Inflammatory macrophage (primary cell): ENCODE results near the gene TMEM121B.
A peak's percentile ranks its signal among the peaks of the same experiment; 100 is the strongest.

Source experiments
- DNase-seq, 2 donors: peaks; one replicate each; pipeline ENCODE4 v3.0.0-alpha.2; 2020 to 2022

TMEM121B gene

DNA sequence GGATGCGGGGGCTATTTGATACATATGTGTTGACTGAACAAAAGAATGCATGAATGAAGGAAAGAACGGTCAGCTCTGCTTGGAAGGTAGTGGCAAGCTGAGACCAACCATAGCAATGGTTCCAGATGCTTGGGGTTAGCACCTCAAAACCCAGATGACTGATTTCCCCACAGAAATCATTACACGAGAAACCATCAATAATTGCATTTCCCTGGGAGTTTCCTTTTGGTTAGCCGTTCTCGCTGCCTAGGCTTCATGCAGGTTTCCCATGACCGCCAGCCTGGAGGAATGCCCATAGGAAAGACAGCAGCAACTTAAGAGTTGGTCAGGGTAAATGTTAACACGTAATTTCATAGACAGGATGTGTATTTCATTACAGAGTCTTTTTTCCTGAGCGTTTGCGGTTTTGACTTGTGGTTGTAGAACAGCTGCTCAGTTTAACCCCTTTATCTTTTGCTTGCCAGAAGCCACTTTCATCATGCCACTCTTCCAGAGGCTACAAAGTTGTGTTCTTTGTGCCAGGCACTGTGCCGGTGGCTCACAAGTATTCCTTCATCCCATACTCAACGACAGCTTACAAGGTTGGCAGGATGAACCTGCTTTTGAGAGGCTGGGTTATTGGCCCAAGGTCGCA lies 33.5 kb downstream of the TMEM121B start:
- peak; percentile 33 to 60 for DNase-seq

DNA sequence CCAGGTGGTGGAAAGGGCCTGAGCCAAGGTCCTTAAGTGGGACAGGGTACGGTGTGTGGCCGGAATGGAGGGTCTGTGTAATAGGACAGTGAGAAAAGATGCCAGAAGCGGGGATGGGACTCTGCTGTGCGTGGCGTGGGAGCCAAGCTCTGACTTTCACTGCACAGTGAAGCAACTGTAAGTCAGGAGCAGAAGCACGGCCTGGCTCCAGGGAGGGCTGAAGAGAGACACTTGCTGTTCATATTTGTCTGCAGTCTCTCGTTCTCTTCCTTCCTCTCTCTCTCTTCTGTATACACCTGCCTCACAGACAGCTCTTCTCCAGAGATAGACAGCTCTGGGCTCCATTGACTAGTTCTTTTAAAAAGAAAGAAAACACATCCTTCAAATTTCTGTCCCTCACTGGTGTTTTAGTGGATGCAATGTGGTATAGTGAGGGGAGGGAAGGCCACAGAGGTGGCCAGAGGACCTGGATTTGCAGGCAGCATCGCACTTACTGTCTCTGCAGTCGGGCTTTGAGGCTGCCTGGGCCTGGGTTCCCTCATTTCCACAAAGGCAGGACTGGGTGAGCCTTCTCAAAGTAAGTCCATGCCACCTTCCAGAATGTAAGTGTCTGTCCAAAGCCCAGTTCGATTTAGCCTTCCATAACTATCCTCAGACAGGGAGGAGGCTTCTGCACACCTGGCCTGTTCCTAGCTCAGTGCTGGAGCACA lies 34.2 kb downstream of the TMEM121B start:
- peak; percentile 41 to 73 for DNase-seq

DNA sequence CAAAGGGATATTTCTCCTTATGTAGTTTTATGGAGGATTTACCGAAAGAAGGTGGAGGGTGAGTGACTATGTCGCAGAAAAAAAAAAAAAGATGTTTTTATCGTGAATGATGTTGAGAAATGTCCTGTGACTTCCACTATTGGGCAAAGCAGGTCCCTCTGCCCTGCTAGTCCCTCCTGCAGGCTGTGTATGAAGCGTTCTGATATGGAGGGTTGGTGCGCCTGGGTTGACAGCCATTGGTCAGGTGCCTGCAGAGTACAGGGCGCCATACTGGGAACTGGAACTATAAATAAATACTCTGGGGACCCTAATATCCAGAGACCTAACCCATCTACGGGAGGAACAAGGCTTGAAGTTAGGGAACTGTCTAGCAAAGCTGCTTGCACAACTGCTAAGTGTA lies 34.9 kb downstream of the TMEM121B start:
- DNase-seq: peak; percentile 76 to 78

DNA sequence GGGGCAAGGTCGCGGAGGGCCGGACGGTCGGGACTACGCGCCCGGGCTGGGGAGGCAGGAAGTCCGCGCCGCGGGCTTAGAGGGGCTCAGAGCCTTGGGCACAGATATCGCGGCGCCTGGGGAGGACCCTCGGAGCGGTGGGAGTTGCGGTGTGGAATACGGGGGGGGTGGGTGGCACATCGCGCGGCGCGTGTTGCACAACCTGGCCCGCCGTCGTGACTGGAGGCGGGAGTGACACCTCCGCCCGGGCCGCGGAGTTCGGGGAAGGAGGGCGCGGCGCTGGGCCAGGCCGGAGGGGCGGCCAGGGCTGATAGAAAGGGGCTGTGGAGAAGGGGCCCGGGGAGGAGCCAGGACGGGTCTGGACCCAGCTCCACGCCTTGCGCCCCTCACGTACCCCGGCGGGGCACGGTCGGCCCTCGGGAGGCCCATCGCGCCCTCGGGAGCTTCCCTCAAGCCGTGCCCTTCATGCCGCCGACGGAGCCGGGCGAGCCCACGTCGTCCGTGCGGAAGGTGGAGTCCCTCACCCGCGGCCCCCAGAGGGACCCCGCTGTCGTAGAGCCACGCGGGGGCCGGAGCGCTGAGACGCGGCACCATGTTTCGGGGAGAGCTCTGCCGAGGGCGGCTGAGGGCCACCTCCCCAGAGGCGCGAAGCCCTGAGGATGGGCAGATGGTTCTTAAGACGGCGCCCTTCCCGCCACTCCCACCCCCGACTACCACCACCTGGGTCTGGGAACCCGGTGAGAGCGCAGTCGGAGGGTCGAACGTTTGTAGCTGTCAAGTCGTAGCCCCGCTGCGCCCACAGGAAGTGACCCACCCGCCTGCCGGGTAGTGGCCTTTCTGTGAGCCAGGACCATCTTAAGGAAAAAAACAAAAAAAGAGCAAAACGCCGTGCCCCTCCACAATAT lies 35.6 kb downstream of the TMEM121B start:
- DNase-seq: peak; percentile 59 to 81

DNA sequence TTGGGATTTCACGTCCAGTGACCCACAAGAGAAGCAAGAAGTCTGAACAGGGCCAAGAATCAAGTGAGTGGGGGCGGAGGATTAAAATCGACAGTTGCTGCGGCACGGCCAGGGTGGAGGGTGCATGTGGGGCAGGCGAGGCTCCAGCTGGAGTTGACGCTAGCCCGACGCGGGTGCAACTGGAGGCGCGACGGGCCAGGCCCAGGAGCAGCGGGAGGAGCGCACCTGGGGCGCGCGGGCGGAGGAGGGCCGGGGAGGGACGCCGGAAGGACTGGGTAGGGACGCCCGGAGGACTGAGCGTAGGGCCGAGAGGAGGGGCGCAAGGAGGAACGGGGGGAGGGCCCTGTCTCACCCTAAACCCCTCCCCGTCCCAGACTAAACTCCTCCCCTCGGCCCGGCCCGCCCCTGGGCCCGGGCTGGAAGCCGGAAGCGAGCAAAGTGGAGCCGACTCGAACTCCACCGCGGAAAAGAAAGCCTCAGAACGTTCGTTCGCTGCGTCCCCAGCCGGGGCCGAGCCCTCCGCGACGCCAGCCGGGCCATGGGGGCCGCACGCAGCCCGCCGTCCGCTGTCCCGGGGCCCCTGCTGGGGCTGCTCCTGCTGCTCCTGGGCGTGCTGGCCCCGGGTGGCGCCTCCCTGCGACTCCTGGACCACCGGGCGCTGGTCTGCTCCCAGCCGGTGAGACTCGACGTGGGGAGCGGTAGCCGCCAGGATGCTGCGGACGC lies 36.4 kb downstream of the TMEM121B start, which contains the start of gene IL17RA:
TSS of gene IL17RA (plus strand) at position 447 of the 723 bp plus-strand sequence. CDS start at position 539, 92 bp downstream.
- DNase-seq: peak; percentile 94 to 95

DNA sequence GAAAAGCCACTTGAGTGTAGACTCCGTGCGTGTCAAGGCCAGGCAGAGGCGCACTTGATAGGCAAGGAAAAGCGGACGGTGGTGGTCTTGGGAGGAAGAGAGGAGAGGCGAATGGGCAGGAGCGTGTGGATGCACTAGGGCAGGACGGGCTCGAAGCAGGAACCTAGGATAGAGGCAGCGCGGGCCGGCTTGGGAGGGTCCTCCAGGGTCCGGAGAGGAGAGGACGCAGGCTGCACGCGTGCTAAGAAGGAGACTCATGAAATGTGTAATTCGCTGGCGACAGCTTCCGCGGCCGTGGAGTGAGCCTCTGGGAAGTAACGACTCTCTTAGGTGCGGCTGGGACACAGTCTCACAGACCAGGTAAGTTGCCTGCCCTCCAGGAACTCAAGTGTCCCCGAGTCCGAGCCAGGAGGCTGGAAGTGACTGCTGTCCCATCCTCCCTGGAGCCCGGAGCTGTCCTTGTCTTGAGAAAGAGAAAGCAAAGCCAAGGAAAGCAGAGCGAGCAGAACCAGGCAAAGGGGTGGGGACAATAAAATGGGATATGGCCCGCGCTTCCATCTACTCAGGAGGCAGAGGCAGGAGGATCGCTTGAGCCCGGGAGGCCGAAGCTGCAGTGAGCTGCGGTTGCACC lies 37.2 kb downstream of the TMEM121B start:
- no peak for DNase-seq

DNA sequence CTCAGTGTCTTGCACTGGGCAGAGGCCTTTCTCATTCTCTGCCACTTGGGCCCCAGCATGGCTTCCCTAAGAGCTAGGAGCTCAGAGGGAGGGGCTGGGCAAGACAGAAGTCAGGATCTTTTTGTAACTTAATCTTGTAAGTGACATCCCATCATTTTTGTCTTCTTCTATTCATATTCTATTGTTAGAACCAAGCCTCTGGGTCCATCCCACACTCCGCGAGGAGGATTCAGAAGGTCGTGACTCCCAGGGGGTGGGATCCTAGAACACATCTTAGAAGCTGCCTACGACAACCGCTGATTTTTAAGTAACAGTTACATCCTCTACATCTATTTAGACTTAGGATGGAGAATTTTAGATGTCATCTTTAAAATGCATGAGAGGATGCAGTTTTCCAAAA lies 37.9 kb downstream of the TMEM121B start:
- DNase-seq: no peak

DNA sequence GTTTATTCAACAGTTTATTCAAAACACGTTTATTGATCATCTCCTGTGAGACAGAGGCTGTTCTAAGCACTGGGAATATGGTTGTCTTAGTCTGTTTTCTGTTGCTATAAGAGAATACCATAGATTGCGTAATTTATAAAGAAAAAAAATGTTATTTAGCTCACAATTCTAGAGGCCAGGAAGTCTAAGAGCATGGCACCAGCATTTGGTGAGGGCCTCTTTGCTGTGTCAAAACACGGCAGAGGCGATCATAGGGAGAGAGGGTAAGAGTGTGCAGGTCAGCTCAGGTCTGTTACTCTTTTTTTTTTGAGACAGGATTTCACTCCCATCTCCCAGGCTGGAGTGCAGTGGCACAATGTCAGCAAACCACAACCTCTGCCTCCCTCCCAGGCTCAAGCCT lies 41.6 kb downstream of the TMEM121B start:
- peak in 1 of 2 donors; percentile 35 for DNase-seq

DNA sequence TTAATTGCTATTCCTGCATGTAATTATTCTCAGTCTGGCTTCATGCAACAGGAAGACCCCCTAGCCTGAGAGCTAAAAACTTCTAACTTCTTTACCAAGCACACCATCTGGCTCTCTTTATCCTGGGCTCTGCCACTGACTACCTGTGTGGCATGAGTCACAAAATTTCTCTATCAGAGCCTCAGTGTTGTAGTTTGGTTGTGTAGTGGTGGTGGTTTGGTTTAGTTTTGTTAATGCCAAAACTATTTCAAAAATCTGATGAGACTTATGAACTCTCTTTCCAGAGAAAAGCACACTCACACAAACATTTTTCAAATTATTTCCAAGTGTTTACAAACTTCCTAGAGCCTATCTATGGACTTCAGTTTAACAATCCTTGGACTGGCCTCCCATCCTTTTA lies 43.9 kb downstream of the TMEM121B start:
- no peak for DNase-seq

DNA sequence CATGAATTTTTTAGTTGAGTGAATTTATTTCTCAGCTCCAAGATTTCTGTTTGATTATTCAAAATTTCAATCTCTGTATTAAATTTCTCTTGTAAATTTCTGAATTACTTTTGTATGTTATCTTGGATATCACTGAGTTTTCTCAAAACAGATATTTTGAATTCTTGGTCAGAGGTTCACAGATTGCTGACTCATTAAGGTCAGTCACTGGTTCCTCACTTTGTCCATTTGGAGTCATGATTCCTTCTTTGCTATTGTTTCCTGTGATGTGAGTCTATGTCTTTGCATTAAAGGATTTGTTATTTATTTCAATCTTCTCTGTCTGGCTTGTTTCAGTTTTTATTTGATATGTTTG lies 46.5 kb downstream of the TMEM121B start:
- no peak for DNase-seq

DNA sequence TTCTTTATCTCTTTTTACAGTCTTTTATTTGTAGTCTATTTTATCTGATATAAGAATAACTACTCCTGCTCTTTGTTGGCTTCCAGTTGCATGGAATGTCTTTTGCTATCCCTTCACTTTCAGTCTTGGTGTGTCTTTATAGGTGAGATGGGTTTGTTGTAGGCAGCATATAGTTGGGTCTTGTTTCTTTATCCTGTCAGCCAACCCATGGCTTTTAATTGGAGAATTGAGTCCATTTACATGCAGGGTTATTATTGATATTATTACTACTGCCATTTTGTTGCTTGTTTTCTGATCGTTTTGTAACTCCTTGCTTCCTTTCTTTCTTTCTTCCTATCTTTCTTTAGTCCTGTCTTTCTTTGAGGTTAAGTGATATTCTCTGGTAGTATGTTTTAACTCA lies 48.3 kb downstream of the TMEM121B start:
- no peak for DNase-seq
